Measurements from ENCODE around the gene CCDC6.

- peak; percentile 63 for TF ChIP-seq CTCF (conservative IDR thresholded peaks at IDR 0.05; ENCODE audit: low read length)
- no peak for TF ChIP-seq EZH2phosphoT487 (IDR thresholded peaks at IDR 0.05; ENCODE audit: borderline replicate concordance, low read depth, low read length)
Observed at GRCh38 chr10:59833810-59834209, 72.5 kb downstream of the CCDC6 start.

All from OCI-LY7 (cell line).